Stimulated activated CD4-positive, alpha-beta T cell treated with anti-CD3 and anti-CD28 coated beads, Interleukin-1b, Interleukin-23, amount 100 ng/mL, for 4 hours (primary cell): ENCODE data around the gene MAP3K5.
"Not testable (repeated sequence)": the region's sequence is repeated elsewhere in the genome, so short reads cannot be mapped to it uniquely, and the experiment has no call there.

Source experiments
- DNase-seq, 2 donors: peaks; one replicate each; pipeline ENCODE4 v3.0.0-alpha.2; 2020; ENCODE audit warnings: low read depth in 2 of 2

MAP3K5 gene

GRCh38 chr6:136792410-136793262 is at the start of gene MAP3K5:
Gene MAP3K5 (minus strand): TSS chr6:136792477. CDS start chr6:136792157, 320 bp downstream.
- peak; percentile 94 for DNase-seq

GRCh38 chr6:136840276-136841001 is 48.2 kb upstream of the MAP3K5 start:
- no peak for DNase-seq

- DNase-seq = no peak
Measured at GRCh38 chr6:136831873-136832562, 39.7 kb upstream of the MAP3K5 start.

- DNase-seq = no peak
Measured at GRCh38 chr6:136826216-136826615, 33.9 kb upstream of the MAP3K5 start.

- no peak for DNase-seq
Measured at GRCh38 chr6:136823128-136823660, 30.9 kb upstream of the MAP3K5 start.

- peak; percentile 80 to 81 for DNase-seq
Measured at GRCh38 chr6:136822376-136823127, 30.3 kb upstream of the MAP3K5 start, which contains the start of gene PEX7. Gene PEX7 (plus strand): TSS chr6:136822592. CDS start chr6:136822666, 74 bp downstream.

GRCh38 chr6:136822046-136822375 is 29.7 kb upstream of the MAP3K5 start:
- peak in 1 of 2 donors; percentile 14 for DNase-seq

- DNase-seq = no peak
Measured at GRCh38 chr6:136820561-136820960, 28.3 kb upstream of the MAP3K5 start.

GRCh38 chr6:136816656-136817055 is 24.4 kb upstream of the MAP3K5 start:
- no peak for DNase-seq

GRCh38 chr6:136815608-136816007 is 23.3 kb upstream of the MAP3K5 start:
- not testable (repeated sequence) for DNase-seq

- DNase-seq = no peak
Measured at GRCh38 chr6:136812174-136812573, 19.9 kb upstream of the MAP3K5 start.

- no peak for DNase-seq
Measured at GRCh38 chr6:136811272-136811671, 19.0 kb upstream of the MAP3K5 start.

- no peak for DNase-seq
Measured at GRCh38 chr6:136809091-136809860, 17.0 kb upstream of the MAP3K5 start.

GRCh38 chr6:136803608-136804007 is 11.3 kb upstream of the MAP3K5 start:
- no peak for DNase-seq

- DNase-seq = no peak
Measured at GRCh38 chr6:136801581-136801980, 9.3 kb upstream of the MAP3K5 start.

- DNase-seq = no peak
Measured at GRCh38 chr6:136798044-136798443, 5.8 kb upstream of the MAP3K5 start.

GRCh38 chr6:136795996-136796395 is 3.7 kb upstream of the MAP3K5 start:
- DNase-seq = no peak

- DNase-seq = no peak
Measured at GRCh38 chr6:136795386-136795785, 3.1 kb upstream of the MAP3K5 start.

GRCh38 chr6:136793363-136793762 is 1.1 kb upstream of the MAP3K5 start:
- no peak for DNase-seq

- DNase-seq = no peak
Measured at GRCh38 chr6:136792095-136792409, 225 bp downstream of the MAP3K5 start.
